HG03558 (cell line): Measurements from ENCODE around the gene PELI2.

Experiments used
- ATAC-seq: cut with Tn5 transposase; IDR thresholded peaks from one replicate; pipeline ENCODE4 v1.9.1; 2021; ENCODE audit warnings: moderate number of reproducible peaks; ENCODE audit not compliant: unreplicated experiment; ENCODE audit errors: extremely low read depth

The PELI2 gene

GRCh38 chr14:56331592-56332216 is 213.5 kb downstream of the PELI2 start:
- no peak for ATAC-seq

- ATAC-seq: no peak
Measured at GRCh38 chr14:56333359-56334292, 215.4 kb downstream of the PELI2 start.

- no peak for ATAC-seq
Measured at GRCh38 chr14:56334458-56334857, 216.2 kb downstream of the PELI2 start.

GRCh38 chr14:56338674-56339073 is 220.5 kb downstream of the PELI2 start:
- ATAC-seq: no peak

- ATAC-seq: no peak
Measured at GRCh38 chr14:56339855-56340701, 221.9 kb downstream of the PELI2 start.

GRCh38 chr14:56340932-56341331 is 222.7 kb downstream of the PELI2 start:
- no peak for ATAC-seq

GRCh38 chr14:56341766-56342493 is 223.7 kb downstream of the PELI2 start:
- ATAC-seq: no peak

- no peak for ATAC-seq
Measured at GRCh38 chr14:56342494-56342942, 224.3 kb downstream of the PELI2 start.

- ATAC-seq: no peak
Measured at GRCh38 chr14:56349960-56350359, 231.7 kb downstream of the PELI2 start.
